Right lobe of liver (tissue), 4 donors: ENCODE measurements around the gene RCAN2.

Source experiments
- CTCF ChIP-seq, 4 donors: fragments of 200-600 bp in 3 of 4; fragments of 450-650 bp in 1 of 4; IDR thresholded peaks; one replicate each; pipeline versions ENCODE4 v1.5.1 to v1.8.0; 2016 to 2022; ENCODE audit warnings: antibody characterized with exemption in 4 of 4, mild to moderate bottlenecking in 2 of 4
- POLR2A ChIP-seq: fragments of 450-650 bp; IDR thresholded peaks from one replicate; pipeline ENCODE4 v1.6.1; 2017; ENCODE audit warnings: antibody characterized with exemption, mild to moderate bottlenecking
- donor health status: DM: no; HTN: no; CAD: no.
- donor health status: DM: no; HTN: no; CAD: no.
- donor health status: DM: no; HTN: yes; CAD: no.

GRCh38 chr6:46390153-46390876, 100.9 kb downstream of the RCAN2 start:
- TF ChIP-seq CTCF (IDR thresholded peaks at IDR 0.05), result no peak
- TF ChIP-seq POLR2A, result no peak
